Cardiac ventricle fibroblast (primary cell): ENCODE results near the gene KCNK17. TPM values are rescaled to one million over a fixed set of nuclear protein-coding genes. Genes with fewer than 3 reads are reported as not detected.

Experiments used
- total RNA-seq: library from RNA; depleted of rRNA; stranded (reverse); fragments of >200 nt; gene quantifications from 2 replicates; pipeline ENCODE4 v1.2.3, GENCODE V29; 2015

KCNK17 gene, protein sequence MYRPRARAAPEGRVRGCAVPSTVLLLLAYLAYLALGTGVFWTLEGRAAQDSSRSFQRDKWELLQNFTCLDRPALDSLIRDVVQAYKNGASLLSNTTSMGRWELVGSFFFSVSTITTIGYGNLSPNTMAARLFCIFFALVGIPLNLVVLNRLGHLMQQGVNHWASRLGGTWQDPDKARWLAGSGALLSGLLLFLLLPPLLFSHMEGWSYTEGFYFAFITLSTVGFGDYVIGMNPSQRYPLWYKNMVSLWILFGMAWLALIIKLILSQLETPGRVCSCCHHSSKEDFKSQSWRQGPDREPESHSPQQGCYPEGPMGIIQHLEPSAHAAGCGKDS
- not detected in 2 replicates for total RNA-seq

DNA sequence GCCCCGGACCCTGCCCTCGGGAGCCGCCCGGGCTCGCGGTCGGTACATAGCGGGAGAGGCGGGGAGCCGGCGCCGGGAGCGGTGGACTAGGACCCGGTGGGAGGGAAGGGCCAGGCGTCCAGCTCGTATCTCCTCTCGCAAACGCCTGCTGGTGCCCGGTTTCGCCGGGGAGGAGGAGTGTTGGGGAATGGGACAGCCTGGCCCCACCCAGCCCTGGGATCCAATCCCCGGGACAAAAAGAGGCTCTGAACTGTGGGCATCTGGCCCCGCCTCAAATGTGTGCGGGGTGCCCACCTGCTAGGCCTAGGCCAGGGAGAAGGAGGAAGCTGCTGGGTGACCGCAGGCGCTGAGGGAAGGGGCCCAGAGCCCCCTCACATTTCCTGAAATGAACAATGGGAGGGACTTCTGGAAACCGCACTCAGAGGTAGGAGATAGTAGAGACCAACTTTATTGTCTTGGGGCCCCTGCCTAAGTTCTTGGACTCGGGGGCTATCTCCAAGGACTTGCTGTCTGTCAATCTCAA lies at the start of gene KCNK17:
TSS of gene KCNK17 (minus strand) at position 147 of the 523 bp plus-strand sequence. CDS start at position 48, 99 bp downstream.

DNA sequence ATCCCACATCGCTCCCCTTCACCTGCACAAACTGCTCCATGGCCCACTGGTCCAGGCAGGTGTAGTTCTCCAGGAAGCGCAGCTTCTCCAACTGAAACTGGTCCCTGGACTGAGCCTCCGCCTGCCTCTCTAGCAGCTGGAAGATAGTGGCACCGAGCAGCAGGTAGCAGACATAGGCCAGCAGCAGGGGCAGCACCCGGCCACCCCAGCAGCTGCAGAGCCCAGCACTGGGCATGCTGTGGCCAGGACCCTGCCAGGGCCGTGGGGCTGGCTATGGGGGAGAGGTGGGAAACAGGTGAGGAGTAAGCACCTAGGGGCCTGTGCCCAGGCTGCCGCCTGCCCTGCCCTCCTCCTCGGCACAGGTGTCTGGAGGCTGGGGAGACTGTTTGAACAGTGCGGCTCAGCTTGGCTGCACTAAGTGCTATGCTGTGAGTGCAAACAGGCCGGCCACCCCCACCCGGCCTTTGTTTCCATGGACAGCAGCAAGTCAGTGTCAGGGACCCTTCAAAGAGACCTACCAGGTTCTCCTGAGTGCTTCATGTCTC lies 8.2 kb upstream of the KCNK17 start, which contains the start of gene KCNK16:
TSS of gene KCNK16 (minus strand) at position 397 of the 545 bp plus-strand sequence. CDS start at position 235, 162 bp downstream.

Other genes with a start within 250 kb of the KCNK17 start
- gene SAYSD1, start 199.2 kb downstream of the KCNK17 start, total RNA-seq: 21.7 and 22.9 TPM in 2 replicates
- gene KCNK5, start 84.9 kb downstream of the KCNK17 start, total RNA-seq: not detected in 2 replicates
- not detected in 2 replicates for gene KCNK16, start 8.3 kb upstream of the KCNK17 start, total RNA-seq